NK-92 (cell line): ENCODE data around the gene ELF3.
"Not testable (repeated sequence)": the region's sequence is repeated elsewhere in the genome, so short reads cannot be mapped to it uniquely, and the experiment has no call there.

ENCODE experiments used
- DNase-seq: peaks from one replicate; lab custom pipeline; 2025; ENCODE audit not compliant: unreplicated experiment; lab: John Stamatoyannopoulos, UW

ELF3 gene

GRCh38 chr1:202034149-202034682 lies 23.8 kb downstream of the ELF3 start:
- no peak for DNase-seq

GRCh38 chr1:202034683-202035462 lies 24.5 kb downstream of the ELF3 start:
- DNase-seq: no peak

- DNase-seq: no peak
These were observed 26.4 kb downstream of the ELF3 start for GRCh38 chr1:202036595-202037387.

GRCh38 chr1:202037706-202038296 lies 27.4 kb downstream of the ELF3 start:
- no peak for DNase-seq

- no peak for DNase-seq
These were observed 28.4 kb downstream of the ELF3 start for GRCh38 chr1:202038688-202039346.

- no peak for DNase-seq
These were observed 35.3 kb downstream of the ELF3 start for GRCh38 chr1:202045705-202046104.

- DNase-seq: no peak
These were observed 35.8 kb downstream of the ELF3 start for GRCh38 chr1:202046227-202046626.

GRCh38 chr1:202046748-202047708 lies 36.6 kb downstream of the ELF3 start:
- DNase-seq: no peak

- no peak for DNase-seq
These were observed 37.6 kb downstream of the ELF3 start for GRCh38 chr1:202047977-202048376.

GRCh38 chr1:202049129-202049528 lies 38.7 kb downstream of the ELF3 start:
- no peak for DNase-seq

- DNase-seq: no peak
These were observed 43.7 kb downstream of the ELF3 start for GRCh38 chr1:202054094-202054493.

- not testable (repeated sequence) for DNase-seq
These were observed 44.3 kb downstream of the ELF3 start for GRCh38 chr1:202054673-202055072.

GRCh38 chr1:202056644-202057334 lies 46.4 kb downstream of the ELF3 start:
- no peak for DNase-seq

- DNase-seq: not testable (repeated sequence)
These were observed 46.9 kb downstream of the ELF3 start for GRCh38 chr1:202057335-202057704.

- no peak for DNase-seq
These were observed 47.9 kb downstream of the ELF3 start for GRCh38 chr1:202058001-202058908.

- DNase-seq: no peak
These were observed 50.7 kb downstream of the ELF3 start for GRCh38 chr1:202061055-202061454.

GRCh38 chr1:202061787-202062186 lies 51.4 kb downstream of the ELF3 start:
- not testable (repeated sequence) for DNase-seq

- DNase-seq: not testable (repeated sequence)
These were observed 52.2 kb downstream of the ELF3 start for GRCh38 chr1:202062636-202063035.
